ENCODE data around the gene ABHD6.

Gene ABHD6

GRCh38 chr3:58218904-58219303 lies 18.7 kb upstream of the ABHD6 start:
- no peak overlapping the region for H3K27ac ChIP-seq (ENCODE audit: extremely low read depth, low read depth, low read length)
- H3K4me3 ChIP-seq (ENCODE audit: low read depth, low read length) = no peak overlapping the region
- H3K36me3 ChIP-seq (ENCODE audit: control insufficient read depth in 2 of 2, insufficient read depth in 1 of 2, low read length in 2 of 2) = no peaks in the 10 kb centered on the region
- ChIA-PET POLR2A (no interaction called here), CTCF (interaction anchor here (0.6 to 3.3 kb wide), 6 partner anchors 31 to 254 kb away, joined by 3 to 25 read pairs (median 3); partner anchors contain the start of genes HTD2 and RPP14)
- no peak for TF ChIP-seq AEBP2 (tag by site-specific recombination; IDR thresholded peaks at IDR 0.05; ENCODE audit: borderline replicate concordance)
- no peak for TF ChIP-seq SCRT2 (tag by site-specific recombination; IDR thresholded peaks at IDR 0.05)
- no peak for TF ChIP-seq ZNF26 (tag by site-specific recombination; IDR thresholded peaks at IDR 0.05)
- TF ChIP-seq PATZ1 (tag by site-specific recombination; IDR thresholded peaks at IDR 0.05) = no peak
- no peak for TF ChIP-seq HOXD13 (CRISPR knock-in tag; IDR thresholded peaks at IDR 0.05; ENCODE audit: borderline replicate concordance)
- no peak for TF ChIP-seq ZBTB7A (tag by site-specific recombination; IDR thresholded peaks at IDR 0.05; ENCODE audit: low read depth)
- TF ChIP-seq ZNF292 (tag by site-specific recombination; IDR thresholded peaks at IDR 0.05; ENCODE audit: borderline replicate concordance, low read depth) = no peak
- no peak for TF ChIP-seq ZNF560 (tag by site-specific recombination; IDR thresholded peaks at IDR 0.05; ENCODE audit: borderline replicate concordance)
- no peak for TF ChIP-seq ZIC2 (tag by site-specific recombination; IDR thresholded peaks at IDR 0.05)
- H3K4me1 ChIP-seq (ENCODE audit: control insufficient read depth, insufficient read depth, low read length) = no peaks in the 10 kb centered on the region
- no peaks in the 10 kb centered on the region for H3K9me3 ChIP-seq (ENCODE audit: control insufficient read depth, insufficient read depth, low read depth, low read length)

GRCh38 chr3:58222161-58222724 lies 15.3 kb upstream of the ABHD6 start:
- H3K4me1 ChIP-seq (ENCODE audit: control insufficient read depth, insufficient read depth, low read length) = no peaks in the 10 kb centered on the region
- ChIA-PET POLR2A (no interaction called here), CTCF (interaction anchor here (1.0 to 1.2 kb wide), 2 partner anchors 9 to 11 kb away, joined by 3 to 4 read pairs; no protein-coding TSS in a partner anchor)
- no peaks in the 10 kb centered on the region for H3K9me3 ChIP-seq (ENCODE audit: control insufficient read depth, insufficient read depth, low read depth, low read length)
- no peaks in the 10 kb centered on the region for H3K36me3 ChIP-seq (ENCODE audit: control insufficient read depth in 2 of 2, insufficient read depth in 1 of 2, low read length in 2 of 2)
- H3K4me3 ChIP-seq (ENCODE audit: low read depth, low read length) = no peak overlapping the region
- no peak overlapping the region for H3K27ac ChIP-seq (ENCODE audit: extremely low read depth, low read depth, low read length)
- no peak for TF ChIP-seq ZNF610 (tag by site-specific recombination; IDR thresholded peaks at IDR 0.05; ENCODE audit: borderline replicate concordance)
- TF ChIP-seq GLI2 (tag by site-specific recombination; IDR thresholded peaks at IDR 0.05; ENCODE audit: borderline replicate concordance, low read depth) = no peak
- TF ChIP-seq ZNF521 (tag by site-specific recombination; IDR thresholded peaks at IDR 0.05) = no peak
- no peak for TF ChIP-seq ZNF221 (tag by site-specific recombination; IDR thresholded peaks at IDR 0.05; ENCODE audit: borderline replicate concordance)
- no peak for TF ChIP-seq KLF10 (tag by site-specific recombination; IDR thresholded peaks at IDR 0.05)
- TF ChIP-seq ZFP37 (tag by site-specific recombination; IDR thresholded peaks at IDR 0.05) = no peak
- TF ChIP-seq ZSCAN23 (tag by site-specific recombination; IDR thresholded peaks at IDR 0.05) = no peak

GRCh38 chr3:58223855-58224254 lies 13.7 kb upstream of the ABHD6 start:
- CTCF ChIA-PET = interaction anchor here (0.6 kb wide), 2 partner anchors 46 to 149 kb away, joined by 3 read pairs; no protein-coding TSS in a partner anchor
- POLR2A ChIA-PET = no interaction called here
- H3K9me3 ChIP-seq (ENCODE audit: control insufficient read depth, insufficient read depth, low read depth, low read length) = no peaks in the 10 kb centered on the region
- no peak for TF ChIP-seq ZNF184 (tag by site-specific recombination; IDR thresholded peaks at IDR 0.05)
- no peak for TF ChIP-seq ZNF600 (tag by site-specific recombination; IDR thresholded peaks at IDR 0.05)
- TF ChIP-seq ZNF280D (tag by site-specific recombination; IDR thresholded peaks at IDR 0.05) = no peak

More at GRCh38 chr3:58223855-58224254, 13.7 kb upstream of the ABHD6 start:
- Histone ChIP-seq H3K27ac (ENCODE audit: extremely low read depth, low read depth, low read length) (no peak overlapping the region), H3K4me3 (ENCODE audit: low read depth, low read length) (no peak overlapping the region), H3K4me1 (ENCODE audit: control insufficient read depth, insufficient read depth, low read length) (no peaks in the 10 kb centered on the region), H3K36me3 (ENCODE audit: control insufficient read depth in 2 of 2, insufficient read depth in 1 of 2, low read length in 2 of 2) (no peaks in the 10 kb centered on the region)

All from HEK293 (cell line).